ENCODE measurements around the gene TTLL5. TPM values are rescaled to one million over a fixed set of nuclear protein-coding genes. Genes with fewer than 3 reads are reported as not detected.

Gene TTLL5
- total and polyA plus RNA-seq, 10 of the 15 experiments (the other 5 are each of a cell fraction or from before 2014, with no cell fraction given) = 3.2 to 25.9 (median 13.8) TPM

- Histone ChIP-seq H3K9ac (ENCODE audit: control insufficient read depth, insufficient read depth, low read length) (no peak overlapping the region), H3K27me3 (replicated peaks in 1 of 2; ENCODE audit: control insufficient read depth in 2 of 2, insufficient read depth in 2 of 2, low read length in 1 of 2) (no peaks in the 10 kb centered on the region), H3K4me3 (no peak overlapping the region), H3K4me1 (ENCODE audit: control insufficient read depth, insufficient read depth, low read length) (peaks cover 11% of the 10 kb centered on the region), H3K27ac (ENCODE audit: control insufficient read depth, insufficient read depth) (no peak overlapping the region), H3K36me3 (ENCODE audit: control insufficient read depth in 2 of 2, insufficient read depth in 2 of 2, low read length in 1 of 2) (no peaks in the 10 kb centered on the region), H4K20me1 (ENCODE audit: control insufficient read depth, insufficient read depth) (no peaks in the 10 kb centered on the region), H3K9me3 (replicated peaks; ENCODE audit: control insufficient read depth, insufficient read depth, low read length) (no peaks in the 10 kb centered on the region), H2AFZ (ENCODE audit: control insufficient read depth, low read depth, low read length) (no peak overlapping the region), H3K79me2 (ENCODE audit: control insufficient read depth, insufficient read depth, low read length) (no peaks in the 10 kb centered on the region), H3K4me2 (ENCODE audit: control insufficient read depth, insufficient read depth) (no peak overlapping the region)
- no peak for FAIRE-seq
- no peak for DNase-seq (ENCODE audit: low read depth, low spot score)
- ChIA-PET CTCF (interaction anchor here (1.0 to 1.5 kb wide), 2 partner anchors 9 to 15 kb away, joined by 3 to 4 read pairs; no protein-coding TSS in a partner anchor), SMC1A (ENCODE audit: uncharacterized antibody, unreplicated experiment) (interaction anchor here (0.6 kb wide), 2 partner anchors 200 to 367 kb away, joined by 3 to 4 read pairs; no protein-coding TSS in a partner anchor), RAD21 (ENCODE audit: unreplicated experiment) (no interaction called here), POLR2A (no interaction called here)
- in situ Hi-C loops (cut with MboI) = no loop called here
- BruUV-seq (replicated peaks) = no TSS peak
- intact Hi-C loops (cut with micrococcal nuclease; ENCODE audit: unreplicated experiment) = no loop called here
- ATAC-seq = no peak
- TF ChIP-seq TARDBP (IDR thresholded peaks at IDR 0.05; ENCODE audit: borderline replicate concordance) (no peak), IKZF1 (conservative IDR thresholded peaks at IDR 0.05) (no peak), MEF2B (IDR thresholded peaks at IDR 0.05; ENCODE audit: partially characterized antibody, poor library complexity, severe bottlenecking) (no peak), EED (IDR thresholded peaks at IDR 0.05; ENCODE audit: low read depth) (no peak), FOS (IDR thresholded peaks at IDR 0.05; ENCODE audit: borderline replicate concordance, extremely low read depth, insufficient read length) (no peak), BRCA1 (IDR thresholded peaks at IDR 0.05; ENCODE audit: low read depth, low read length) (no peak), STAT3 (IDR thresholded peaks at IDR 0.05; ENCODE audit: low read depth, low read length) (no peak), POLR2AphosphoS2 (IDR thresholded peaks at IDR 0.05; ENCODE audit: low read depth, low read length) (no peak), MTA2 (IDR thresholded peaks at IDR 0.05; ENCODE audit: low read depth) (no peak)
- WGBS (ENCODE audit: insufficient coverage, insufficient replicate concordance, low lambda C conversion rate, missing lambda C conversion rate) = 47% methylated on average over 4 of the region's 4 CpGs
These were observed 330.7 kb downstream of the TTLL5 start for GRCh38 chr14:75991753-75992152.
